Activated T-helper 2 cell treated with anti-CD3 and anti-CD28 coated beads, Interferon-gamma antibody, Interleukin-2, Interleukin-4, amounts not matched to agents 10 μg/mL and 5 μg/mL and 100 μg/mL, durations not matched to agents 14 hours and 24 hours and 36 hours (primary cell): ENCODE measurements around the gene ARPC4. TPM values are rescaled to one million over a fixed set of nuclear protein-coding genes. Genes with fewer than 3 reads are reported as not detected.
A peak's percentile ranks its signal among the peaks of the same experiment; 100 is the strongest.

Experiments
- DNase-seq: peaks from one replicate; pipeline ENCODE4 v3.0.0; 2021; ENCODE audit warnings: low spot score
- H3K27ac Mint-ChIP-seq: one replicate; pipeline ENCODE4 v1.8.0; 2021; ENCODE audit warnings: mixed read lengths
- H3K27me3 Mint-ChIP-seq: one replicate; pipeline ENCODE4 v1.8.0; 2021; ENCODE audit warnings: low read depth, mixed read lengths
- H3K36me3 Mint-ChIP-seq: one replicate; pipeline ENCODE4 v1.8.0; 2021; ENCODE audit warnings: low read depth, mixed read lengths
- H3K4me1 Mint-ChIP-seq: one replicate; pipeline ENCODE4 v1.8.0; 2021; ENCODE audit warnings: low read depth, mixed read lengths
- H3K4me3 Mint-ChIP-seq: one replicate; pipeline ENCODE4 v1.8.0; 2021; ENCODE audit warnings: low read depth, mild to moderate bottlenecking, moderate library complexity, mixed read lengths
- H3K9me3 Mint-ChIP-seq: one replicate; pipeline ENCODE4 v1.8.0; 2021; ENCODE audit warnings: mixed read lengths
- intact Hi-C: fragments of 100-400 bp; cut with micrococcal nuclease; formaldehyde crosslinking; loops from one replicate; pipeline ENCODE4 v1.15.1; 2023
- total RNA-seq: library from RNA; stranded (reverse); gene quantifications from 2 replicates; pipeline ENCODE4 v1.2.3, GENCODE V29; 2022

Gene ARPC4
- total RNA-seq, 1 donor from 2014 or later, result 253 TPM

- no peaks in the 10 kb centered on the region for H3K27me3 Mint-ChIP-seq
- peaks cover 56% of the 10 kb centered on the region for H3K4me1 Mint-ChIP-seq
- intact Hi-C loops, result no loop called here
Measured at GRCh38 chr3:9786209-9786739, 6.6 kb upstream of the ARPC4 start.

GRCh38 chr3:9786825-9787669 is 5.8 kb upstream of the ARPC4 start:
- no peaks in the 10 kb centered on the region for H3K27me3 Mint-ChIP-seq
- H3K36me3 Mint-ChIP-seq, result peaks cover 79% of the 10 kb centered on the region
- H3K27ac Mint-ChIP-seq, result peak overlapping the region; percentile 94
- intact Hi-C loops, result loop anchor here (1.0 kb wide), 1 partner anchor 9 kb away; no protein-coding TSS in a partner anchor
- H3K4me1 Mint-ChIP-seq, result peaks cover 58% of the 10 kb centered on the region
- no peak for DNase-seq
- no peaks in the 10 kb centered on the region for H3K9me3 Mint-ChIP-seq
- peak overlapping the region; percentile 60 for H3K4me3 Mint-ChIP-seq

More at GRCh38 chr3:9786209-9786739, 6.6 kb upstream of the ARPC4 start:
- no peak for DNase-seq
- Mint-ChIP-seq H3K36me3 (peaks cover 80% of the 10 kb centered on the region), H3K27ac (peak overlapping the region; percentile 56), H3K9me3 (no peaks in the 10 kb centered on the region), H3K4me3 (no peak overlapping the region)

- Mint-ChIP-seq H3K27me3 (no peaks in the 10 kb centered on the region), H3K9me3 (no peaks in the 10 kb centered on the region), H3K36me3 (peaks cover 73% of the 10 kb centered on the region), H3K4me1 (peaks cover 53% of the 10 kb centered on the region), H3K27ac (peak overlapping the region; percentile 94), H3K4me3 (peak overlapping the region; percentile 60)
- intact Hi-C loops, result loop anchor here (1.0 kb wide), 1 partner anchor 9 kb away; no protein-coding TSS in a partner anchor
- DNase-seq, result peak; percentile 34
Measured at GRCh38 chr3:9787714-9788113, 5.2 kb upstream of the ARPC4 start.

- H3K36me3 Mint-ChIP-seq, result peaks cover 71% of the 10 kb centered on the region
- intact Hi-C loops, result loop anchor here (5.0 to 10.0 kb wide), 2 partner anchors 141 to 454 kb away; partner anchors contain the start of genes CRELD1 and TATDN2
- peak overlapping the region; percentile 98 for H3K27ac Mint-ChIP-seq
Measured at GRCh38 chr3:9791127-9791526, 1.8 kb upstream of the ARPC4 start.

GRCh38 chr3:9791790-9792404 is 985 bp upstream of the ARPC4 start:
- Mint-ChIP-seq H3K9me3 (no peaks in the 10 kb centered on the region), H3K27me3 (no peaks in the 10 kb centered on the region), H3K36me3 (peaks cover 70% of the 10 kb centered on the region), H3K4me1 (peaks cover 56% of the 10 kb centered on the region), H3K4me3 (peak overlapping the region; percentile 99), H3K27ac (peak overlapping the region; percentile 98)
- no peak for DNase-seq
- intact Hi-C loops, result loop anchor here (1.0 to 10.0 kb wide), 9 partner anchors 14 to 453 kb away; partner anchors contain the start of genes BRPF1, CAMK1, CRELD1 and MTMR14

More at GRCh38 chr3:9791127-9791526, 1.8 kb upstream of the ARPC4 start:
- H3K4me1 Mint-ChIP-seq, result peaks cover 61% of the 10 kb centered on the region
- no peak for DNase-seq
- H3K4me3 Mint-ChIP-seq, result peak overlapping the region; percentile 99
- H3K9me3 Mint-ChIP-seq, result no peaks in the 10 kb centered on the region
- H3K27me3 Mint-ChIP-seq, result no peaks in the 10 kb centered on the region

GRCh38 chr3:9793161-9793781 is 389 bp downstream of the ARPC4 start:
- Mint-ChIP-seq H3K36me3 (peaks cover 73% of the 10 kb centered on the region), H3K27ac (peak overlapping the region; percentile 98), H3K27me3 (no peaks in the 10 kb centered on the region), H3K9me3 (no peaks in the 10 kb centered on the region), H3K4me3 (peak overlapping the region; percentile 99), H3K4me1 (peaks cover 53% of the 10 kb centered on the region)
- intact Hi-C loops, result loop anchor here (2.0 to 10.0 kb wide), 5 partner anchors 50 to 452 kb away; partner anchors contain the start of genes CRELD1, MTMR14, SETD5 and TATDN2
- DNase-seq, result peak; percentile 17

- H3K27me3 Mint-ChIP-seq, result no peaks in the 10 kb centered on the region
- peaks cover 74% of the 10 kb centered on the region for H3K36me3 Mint-ChIP-seq
- H3K4me3 Mint-ChIP-seq, result peak overlapping the region; percentile 99
- H3K9me3 Mint-ChIP-seq, result no peaks in the 10 kb centered on the region
- peaks cover 49% of the 10 kb centered on the region for H3K4me1 Mint-ChIP-seq
- DNase-seq, result no peak
- H3K27ac Mint-ChIP-seq, result peak overlapping the region; percentile 50
- intact Hi-C loops, result loop anchor here (5.0 to 10.0 kb wide), 2 partner anchors 138 to 450 kb away; partner anchors contain the start of genes CRELD1 and TATDN2
Measured at GRCh38 chr3:9794400-9794799, 1.5 kb downstream of the ARPC4 start.

- peaks cover 42% of the 10 kb centered on the region for H3K4me1 Mint-ChIP-seq
- intact Hi-C loops, result loop anchor here (10.0 kb wide), 1 partner anchor 450 kb away; the partner anchor contains the start of gene TATDN2
- peak overlapping the region; percentile 73 for H3K4me3 Mint-ChIP-seq
- peak overlapping the region; percentile 54 for H3K27ac Mint-ChIP-seq
- no peak for DNase-seq
- H3K36me3 Mint-ChIP-seq, result peaks cover 74% of the 10 kb centered on the region
- no peaks in the 10 kb centered on the region for H3K9me3 Mint-ChIP-seq
- no peaks in the 10 kb centered on the region for H3K27me3 Mint-ChIP-seq
Measured at GRCh38 chr3:9795207-9795606, 2.3 kb downstream of the ARPC4 start.

- H3K9me3 Mint-ChIP-seq, result no peaks in the 10 kb centered on the region
- H3K4me3 Mint-ChIP-seq, result no peak overlapping the region
- no peaks in the 10 kb centered on the region for H3K27me3 Mint-ChIP-seq
- no peak for DNase-seq
- peak overlapping the region; percentile 17 for H3K27ac Mint-ChIP-seq
- peaks cover 72% of the 10 kb centered on the region for H3K36me3 Mint-ChIP-seq
- intact Hi-C loops, result loop anchor here (10.0 kb wide), 1 partner anchor 447 kb away; the partner anchor contains the start of gene TATDN2
- H3K4me1 Mint-ChIP-seq, result peaks cover 25% of the 10 kb centered on the region
Measured at GRCh38 chr3:9797196-9797945, 4.5 kb downstream of the ARPC4 start.

- H3K9me3 Mint-ChIP-seq, result no peaks in the 10 kb centered on the region
- peaks cover 83% of the 10 kb centered on the region for H3K36me3 Mint-ChIP-seq
- intact Hi-C loops, result no loop called here
- no peak for DNase-seq
- peaks cover 20% of the 10 kb centered on the region for H3K4me1 Mint-ChIP-seq
- H3K27me3 Mint-ChIP-seq, result no peaks in the 10 kb centered on the region
- no peak overlapping the region for H3K27ac Mint-ChIP-seq
- H3K4me3 Mint-ChIP-seq, result no peak overlapping the region
Measured at GRCh38 chr3:9800529-9800928, 7.6 kb downstream of the ARPC4 start.

- intact Hi-C loops, result no loop called here
- DNase-seq, result no peak
- H3K36me3 Mint-ChIP-seq, result peaks cover 85% of the 10 kb centered on the region
- peaks cover 20% of the 10 kb centered on the region for H3K4me1 Mint-ChIP-seq
- no peak overlapping the region for H3K4me3 Mint-ChIP-seq
- H3K27ac Mint-ChIP-seq, result peak overlapping the region; percentile 12
- H3K9me3 Mint-ChIP-seq, result no peaks in the 10 kb centered on the region
- no peaks in the 10 kb centered on the region for H3K27me3 Mint-ChIP-seq
Measured at GRCh38 chr3:9803494-9803893, 10.6 kb downstream of the ARPC4 start.
